Measurements from ENCODE around the gene TGIF2. TPM values are rescaled to one million over a fixed set of nuclear protein-coding genes. Genes with fewer than 3 reads are reported as not detected.

TGIF2 gene
- total RNA-seq, 2 donors from 2014 or later = 33.4 to 39.0 TPM

DNA sequence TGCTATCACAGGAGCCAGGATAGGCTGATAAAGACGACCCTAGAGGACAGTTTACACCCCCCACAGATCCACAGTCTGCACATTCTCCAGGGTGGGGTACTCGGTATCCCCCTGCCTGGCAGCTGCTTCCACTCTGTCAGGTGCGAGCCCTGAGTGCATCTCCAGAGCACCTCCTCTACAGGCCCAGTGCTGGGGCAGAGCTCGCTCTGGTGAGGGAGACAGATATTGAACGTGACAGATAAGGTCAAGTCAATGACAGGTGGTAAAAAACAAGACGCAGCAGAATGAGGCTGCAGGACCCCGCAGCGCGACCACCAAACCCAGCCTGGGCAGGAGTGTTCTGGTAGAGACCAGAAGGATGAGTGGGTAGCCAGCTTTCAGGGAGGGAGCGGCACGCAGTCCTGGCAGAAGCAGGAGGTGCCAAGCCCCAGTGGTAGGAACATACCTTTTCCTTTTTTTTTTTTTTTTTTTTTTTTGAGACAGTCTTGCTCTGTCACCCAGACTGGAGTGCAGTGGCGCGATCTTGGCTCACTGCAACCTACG is 44.5 kb upstream of the TGIF2 start:
- no peak for TF ChIP-seq CTCF (conservative IDR thresholded peaks at IDR 0.05)
- Histone ChIP-seq H3K4me1 (ENCODE audit: control insufficient read depth, insufficient read depth, low read length) (no peaks in the 10 kb centered on the region), H3K9me3 (ENCODE audit: control insufficient read depth, low read length) (no peaks in the 10 kb centered on the region), H3K4me3 (ENCODE audit: low read length) (no peak overlapping the region), H3K27ac (ENCODE audit: low read depth, low read length) (no peak overlapping the region), H3K27me3 (ENCODE audit: control insufficient read depth, insufficient read depth, low read length, poor library complexity, severe bottlenecking) (no peaks in the 10 kb centered on the region), H3K36me3 (ENCODE audit: control insufficient read depth, insufficient read depth, low read length) (peaks cover 39% of the 10 kb centered on the region), H3K9ac (ENCODE audit: extremely low read depth, low read length, poor library complexity, severe bottlenecking) (no peak overlapping the region)
- Mint-ChIP-seq H3K27me3 (ENCODE audit: insufficient read depth) (no peaks in the 10 kb centered on the region), H3K4me3 (no peak overlapping the region), H3K27ac (peak overlapping the region; percentile 21), H3K4me1 (peaks cover 4% of the 10 kb centered on the region), H3K9me3 (no peaks in the 10 kb centered on the region), H3K36me3 (ENCODE audit: low read depth) (peaks cover 35% of the 10 kb centered on the region)
- DNase-seq = no peak
- 92 to 96% methylated on average over 7 to 13 of the region's 14 CpGs for WGBS, 2 experiments (ENCODE audit: insufficient coverage in 1 of 2, insufficient read length in 1 of 2)

DNA sequence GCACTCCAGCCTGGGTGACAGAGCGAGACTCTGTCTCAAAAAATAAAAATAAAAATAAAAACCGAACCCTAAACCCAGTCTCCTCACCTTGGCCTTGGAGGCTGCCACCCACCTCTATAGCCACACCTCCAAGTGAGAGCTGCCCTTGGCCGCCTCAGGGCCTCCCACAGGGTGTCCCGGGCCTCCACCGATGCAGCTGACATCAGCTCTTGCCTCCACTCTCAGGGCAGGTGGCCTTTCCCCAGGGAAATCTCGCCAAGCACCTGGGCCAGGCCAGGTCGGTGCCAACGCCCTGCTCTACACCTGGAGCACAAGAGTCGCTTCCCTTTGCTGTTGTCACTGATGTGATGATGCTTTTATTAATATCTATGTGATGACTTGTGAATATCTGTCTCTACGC is 41.0 kb upstream of the TGIF2 start:
- Mint-ChIP-seq H3K27ac (no peak overlapping the region), H3K4me3 (no peak overlapping the region), H3K36me3 (ENCODE audit: low read depth) (peaks cover 11% of the 10 kb centered on the region), H3K4me1 (no peaks in the 10 kb centered on the region), H3K27me3 (ENCODE audit: insufficient read depth) (no peaks in the 10 kb centered on the region), H3K9me3 (no peaks in the 10 kb centered on the region)
- TF ChIP-seq CTCF (conservative IDR thresholded peaks at IDR 0.05) = no peak
- H3K27ac ChIP-seq (ENCODE audit: low read depth, low read length) = no peak overlapping the region
- WGBS, 2 experiments (ENCODE audit: insufficient coverage in 1 of 2, insufficient read length in 1 of 2) = 94 to 100% methylated on average over 8 to 10 of the region's 10 CpGs
- H3K36me3 ChIP-seq (ENCODE audit: control insufficient read depth, insufficient read depth, low read length) = peaks cover 11% of the 10 kb centered on the region
- no peak for DNase-seq
- H3K27me3 ChIP-seq (ENCODE audit: control insufficient read depth, insufficient read depth, low read length, poor library complexity, severe bottlenecking) = no peaks in the 10 kb centered on the region
- no peaks in the 10 kb centered on the region for H3K4me1 ChIP-seq (ENCODE audit: control insufficient read depth, insufficient read depth, low read length)
- no peak overlapping the region for H3K9ac ChIP-seq (ENCODE audit: extremely low read depth, low read length, poor library complexity, severe bottlenecking)
- no peaks in the 10 kb centered on the region for H3K9me3 ChIP-seq (ENCODE audit: control insufficient read depth, low read length)
- H3K4me3 ChIP-seq (ENCODE audit: low read length) = no peak overlapping the region

GRCh38 chr20:36532822-36533221 is 40.6 kb upstream of the TGIF2 start:
- H3K27me3 Mint-ChIP-seq (ENCODE audit: insufficient read depth) = no peaks in the 10 kb centered on the region
- no peaks in the 10 kb centered on the region for H3K9me3 Mint-ChIP-seq
- Histone ChIP-seq H3K27ac (ENCODE audit: low read depth, low read length) (no peak overlapping the region), H3K9me3 (ENCODE audit: control insufficient read depth, low read length) (no peaks in the 10 kb centered on the region), H3K4me1 (ENCODE audit: control insufficient read depth, insufficient read depth, low read length) (no peaks in the 10 kb centered on the region), H3K4me3 (ENCODE audit: low read length) (no peak overlapping the region), H3K9ac (ENCODE audit: extremely low read depth, low read length, poor library complexity, severe bottlenecking) (no peak overlapping the region), H3K27me3 (ENCODE audit: control insufficient read depth, insufficient read depth, low read length, poor library complexity, severe bottlenecking) (no peaks in the 10 kb centered on the region), H3K36me3 (ENCODE audit: control insufficient read depth, insufficient read depth, low read length) (peaks cover 7% of the 10 kb centered on the region)
- no peak for DNase-seq
- WGBS, 2 experiments (ENCODE audit: insufficient coverage in 1 of 2, insufficient read length in 1 of 2) = 75 to 91% methylated on average over 2 to 3 of the region's 3 CpGs
- TF ChIP-seq CTCF (conservative IDR thresholded peaks at IDR 0.05) = no peak
- H3K4me3 Mint-ChIP-seq = no peak overlapping the region
- no peak overlapping the region for H3K27ac Mint-ChIP-seq
- H3K4me1 Mint-ChIP-seq = no peaks in the 10 kb centered on the region
- peaks cover 7% of the 10 kb centered on the region for H3K36me3 Mint-ChIP-seq (ENCODE audit: low read depth)

All from endodermal cell (in vitro differentiated cells).